Occipital lobe (tissue), 2 donors: ENCODE data around the gene APCDD1. TPM values are rescaled to one million over a fixed set of nuclear protein-coding genes. Genes with fewer than 3 reads are reported as not detected.

ENCODE experiments used
- DNase-seq: peaks from one replicate; lab custom pipeline; 2025; lab: John Stamatoyannopoulos, UW
- total RNA-seq: library from RNA; depleted of rRNA; stranded (reverse); fragments of >200 nt; gene quantifications from one replicate; pipeline ENCODE4 v1.2.3, GENCODE V29; 2014

Gene APCDD1
- total RNA-seq, 1 donor from 2014 or later = 10.3 TPM

- no peak for DNase-seq
These were observed 22.8 kb upstream of the APCDD1 start for GRCh38 chr18:10431680-10432079.

GRCh38 chr18:10432781-10433180, 21.7 kb upstream of the APCDD1 start:
- DNase-seq = no peak

GRCh38 chr18:10436160-10436559, 18.3 kb upstream of the APCDD1 start:
- no peak for DNase-seq

- no peak for DNase-seq
These were observed 16.6 kb upstream of the APCDD1 start for GRCh38 chr18:10437837-10438236.

- no peak for DNase-seq
These were observed 14.5 kb upstream of the APCDD1 start for GRCh38 chr18:10439898-10440297.

- DNase-seq = no peak
These were observed 13.6 kb upstream of the APCDD1 start for GRCh38 chr18:10440884-10441283.

GRCh38 chr18:10441472-10441871, 13.0 kb upstream of the APCDD1 start:
- no peak for DNase-seq

GRCh38 chr18:10442551-10442971, 11.9 kb upstream of the APCDD1 start:
- peak; percentile 25 for DNase-seq

- no peak for DNase-seq
These were observed 11.4 kb upstream of the APCDD1 start for GRCh38 chr18:10443001-10443400.

- DNase-seq = no peak
These were observed 10.0 kb upstream of the APCDD1 start for GRCh38 chr18:10444314-10445006.

GRCh38 chr18:10449396-10449795, 5.0 kb upstream of the APCDD1 start:
- DNase-seq = no peak

GRCh38 chr18:10450986-10451385, 3.4 kb upstream of the APCDD1 start:
- DNase-seq = no peak

GRCh38 chr18:10453261-10453805, 1.1 kb upstream of the APCDD1 start:
- DNase-seq = no peak

- no peak for DNase-seq
These were observed 484 bp downstream of the APCDD1 start for GRCh38 chr18:10454681-10455557.

GRCh38 chr18:10455726-10456453, 1.5 kb downstream of the APCDD1 start:
- DNase-seq = no peak

- DNase-seq = no peak
These were observed 2.3 kb downstream of the APCDD1 start for GRCh38 chr18:10456718-10457117.

GRCh38 chr18:10457128-10457527, 2.7 kb downstream of the APCDD1 start:
- no peak for DNase-seq

GRCh38 chr18:10457767-10458166, 3.3 kb downstream of the APCDD1 start:
- DNase-seq = no peak

- DNase-seq = no peak
These were observed 4.3 kb downstream of the APCDD1 start for GRCh38 chr18:10458691-10459090.

- DNase-seq = no peak
These were observed 5.2 kb downstream of the APCDD1 start for GRCh38 chr18:10459587-10459986.

- no peak for DNase-seq
These were observed 6.1 kb downstream of the APCDD1 start for GRCh38 chr18:10460414-10461018.
